CD4-positive, alpha-beta T cell (primary cell): ENCODE data around the gene TSPO2. TPM values are rescaled to one million over a fixed set of nuclear protein-coding genes. Genes with fewer than 3 reads are reported as not detected.
A peak's percentile ranks its signal among the peaks of the same experiment; 100 is the strongest.

ENCODE experiments used
- ATAC-seq: fragments of 200-7000 bp; cut with Tn5 transposase; one replicate; pipeline ENCODE4 v1.10.0; 2022; ENCODE audit warnings: mild to moderate bottlenecking; ENCODE audit not compliant: poor library complexity
- CTCF ChIA-PET: fragments of 350-600 bp; sonication (Branson Sonifier 250); formaldehyde crosslinking; loops from one replicate; lab custom pipeline; 2021; ENCODE audit warnings: antibody characterized with exemption, inconsistent platforms; lab: Charles Lee
- POLR2A ChIA-PET: fragments of 350-600 bp; sonication (Branson Sonifier 250); formaldehyde crosslinking; loops from one replicate; lab custom pipeline; 2021; ENCODE audit warnings: antibody characterized with exemption, inconsistent platforms; lab: Charles Lee
- DNase-seq, 14 experiments: peaks; one replicate each; pipeline ENCODE4 v3.0.0-alpha.2; 2013 to 2020; ENCODE audit warnings: mixed read lengths in 2 of 14
- H3K27ac ChIP-seq, 2 donors: one replicate each; pipeline versions ENCODE4 v1.5.1 to v1.7.0; 2013; ENCODE audit warnings: low read length in 2 of 2, low read depth in 1 of 2, mild to moderate bottlenecking in 1 of 2
- H3K27me3 ChIP-seq, 2 experiments: 1 replicate in 1 of 2; 2 replicates in 1 of 2; pipeline versions ENCODE4 v1.6.1 to v1.7.0; 2013; ENCODE audit warnings: low read length in 2 of 2, control low read depth in 1 of 2, mild to moderate bottlenecking in 1 of 2, moderate library complexity in 1 of 2; ENCODE audit not compliant: insufficient read depth in 2 of 2, control insufficient read depth in 1 of 2
- H3K36me3 ChIP-seq: one replicate; pipeline ENCODE4 v1.6.1; 2013; ENCODE audit warnings: low read length, control low read depth; ENCODE audit not compliant: insufficient read depth
- H3K4me1 ChIP-seq: one replicate; pipeline ENCODE4 v1.6.1; 2013; ENCODE audit warnings: low read length, control low read depth; ENCODE audit not compliant: insufficient read depth
- H3K4me3 ChIP-seq: one replicate; pipeline ENCODE4 v1.5.1; 2013; ENCODE audit warnings: mild to moderate bottlenecking, low read length, moderate library complexity
- H3K9me3 ChIP-seq, 2 experiments: 1 replicate in 1 of 2; 2 replicates in 1 of 2; pipeline versions ENCODE4 v1.6.1 to v1.7.0; 2013; ENCODE audit warnings: low read length in 2 of 2, mild to moderate bottlenecking in 2 of 2, control low read depth in 1 of 2, moderate library complexity in 1 of 2; ENCODE audit not compliant: control insufficient read depth in 1 of 2, insufficient read depth in 1 of 2
- H3K27ac Mint-ChIP-seq: one replicate; pipeline ENCODE4 v1.8.0; 2020; ENCODE audit warnings: mixed read lengths
- H3K27me3 Mint-ChIP-seq: one replicate; pipeline ENCODE4 v1.8.0; 2021; ENCODE audit warnings: mixed read lengths
- H3K36me3 Mint-ChIP-seq: one replicate; pipeline ENCODE4 v1.8.0; 2021; ENCODE audit warnings: low read depth, mixed read lengths
- H3K4me1 Mint-ChIP-seq: one replicate; pipeline ENCODE4 v1.8.0; 2021; ENCODE audit warnings: low read depth, mixed read lengths
- H3K4me3 Mint-ChIP-seq: one replicate; pipeline ENCODE4 v1.8.0; 2020; ENCODE audit warnings: mild to moderate bottlenecking, mixed read lengths
- H3K9me3 Mint-ChIP-seq: one replicate; pipeline ENCODE4 v1.8.0; 2020; ENCODE audit warnings: mixed read lengths
- CTCF ChIP-seq: fragments of 200-600 bp; IDR thresholded peaks from one replicate; pipeline ENCODE4 v1.8.0; 2022; ENCODE audit warnings: antibody characterized with exemption, mild to moderate bottlenecking
- intact Hi-C, 2 experiments: fragments of 100-400 bp; cut with DNase I in 1 of 2; cut with micrococcal nuclease in 1 of 2; formaldehyde crosslinking; loops; one replicate each; pipeline versions ENCODE4 v1.15.1 to v1.9.0; 2023 to 2025; cut with DNase I, micrococcal nuclease
- total RNA-seq, 174 experiments: library from RNA in 2 of 174; stranded (reverse) in 2 of 174; gene quantifications; one replicate each; pipeline ENCODE4 v1.2.3 and lab custom pipeline; 2021 to 2026

Gene TSPO2
- total RNA-seq, 2 experiments from 2014 or later, result not detected

GRCh38 chr6:41092421-41093140 lies 50.3 kb downstream of the TSPO2 start:
- Mint-ChIP-seq H3K36me3 (peaks cover 94% of the 10 kb centered on the region), H3K4me1 (peaks cover 6% of the 10 kb centered on the region), H3K9me3 (no peaks in the 10 kb centered on the region), H3K27me3 (no peaks in the 10 kb centered on the region), H3K4me3 (no peak overlapping the region), H3K27ac (no peak overlapping the region)
- POLR2A ChIA-PET, result interaction anchor here (0.9 kb wide), 1 partner anchor 12 kb away, joined by 3 read pairs; no protein-coding TSS in a partner anchor
- Histone ChIP-seq H3K27me3 (no peaks in the 10 kb centered on the region), H3K9me3 (no peaks in the 10 kb centered on the region), H3K4me1 (no peaks in the 10 kb centered on the region), H3K27ac (no peak overlapping the region), H3K36me3 (peaks cover 87% of the 10 kb centered on the region), H3K4me3 (no peak overlapping the region)
- TF ChIP-seq CTCF, result peak; percentile 11
- ATAC-seq, result no peak
- intact Hi-C loops, result loop anchor here in 1 of 2 experiments (5.0 kb wide), 2 partner anchors 90 to 225 kb away; no protein-coding TSS in a partner anchor
- DNase-seq, result peak in 3 of 14 experiments; percentile 14 to 28 (median 27)
- CTCF ChIA-PET, result interaction anchor here (1.0 kb wide), 1 partner anchor 90 kb away, joined by 3 read pairs; no protein-coding TSS in a partner anchor

- intact Hi-C loops, result loop anchor here in 1 of 2 experiments (5.0 kb wide), 2 partner anchors 89 to 224 kb away; no protein-coding TSS in a partner anchor
- ChIA-PET CTCF (no interaction called here), POLR2A (no interaction called here)
- Mint-ChIP-seq H3K27me3 (no peaks in the 10 kb centered on the region), H3K4me1 (peaks cover 12% of the 10 kb centered on the region), H3K9me3 (no peaks in the 10 kb centered on the region), H3K36me3 (peaks cover 97% of the 10 kb centered on the region), H3K27ac (no peak overlapping the region), H3K4me3 (no peak overlapping the region)
- DNase-seq (no peak), ATAC-seq (no peak)
- Histone ChIP-seq H3K36me3 (peaks cover 94% of the 10 kb centered on the region), H3K4me3 (no peak overlapping the region), H3K27me3 (no peaks in the 10 kb centered on the region), H3K9me3 (no peaks in the 10 kb centered on the region), H3K4me1 (no peaks in the 10 kb centered on the region), H3K27ac (no peak overlapping the region)
- no peak for TF ChIP-seq CTCF
Observed at GRCh38 chr6:41093729-41094128, 51.5 kb downstream of the TSPO2 start.

Other genes with a start within 250 kb of the TSPO2 start
- 1 to 10 TPM; 2.5 to 2.9 TPM for gene UNC5CL, start 3.2 kb upstream of the TSPO2 start, total RNA-seq
- gene APOBEC2, start 10.7 kb downstream of the TSPO2 start, total RNA-seq, result not detected
- gene OARD1, start 29.9 kb downstream of the TSPO2 start, total RNA-seq, result 10 to 100 TPM; 29.7 to 30.1 TPM
- 10 to 100 TPM; 26.7 to 27.3 TPM for gene NFYA, start 30.5 kb downstream of the TSPO2 start, total RNA-seq
- not detected for gene TREML1, start 111.9 kb downstream of the TSPO2 start, total RNA-seq
- gene TREM2, start 120.6 kb downstream of the TSPO2 start, total RNA-seq, result not detected
- under 1 TPM; 0.78 to 0.91 TPM for gene TREML2, start 158.7 kb downstream of the TSPO2 start, total RNA-seq
- not detected for gene TREML4, start 185.9 kb downstream of the TSPO2 start, total RNA-seq
- gene TREM1, start 244.2 kb downstream of the TSPO2 start, total RNA-seq, result 1 to 10 TPM; 1.8 to 2.8 TPM